ENCODE measurements around the gene RNF2.

Gene RNF2

DNA sequence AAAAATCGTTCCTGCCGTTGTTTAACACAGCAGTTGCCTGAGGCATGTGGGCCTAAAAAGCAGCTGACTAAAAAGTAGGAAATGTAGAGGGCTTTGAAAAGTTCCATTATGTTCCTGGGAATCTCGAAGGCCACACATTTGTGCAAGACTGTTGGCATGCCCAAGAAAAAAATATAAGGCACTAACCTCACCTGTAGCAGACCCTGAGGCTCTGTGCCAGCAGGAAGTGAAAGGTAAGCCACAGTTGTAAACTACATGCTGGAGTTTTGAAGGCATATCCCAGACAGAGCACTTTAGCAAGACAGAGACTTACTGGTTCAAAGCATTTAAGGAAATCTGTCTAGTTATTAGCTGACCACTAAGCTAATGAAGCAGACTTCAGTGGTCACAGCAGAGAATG is 58.7 kb downstream of the RNF2 start:
- DNase-seq = no peak

DNA sequence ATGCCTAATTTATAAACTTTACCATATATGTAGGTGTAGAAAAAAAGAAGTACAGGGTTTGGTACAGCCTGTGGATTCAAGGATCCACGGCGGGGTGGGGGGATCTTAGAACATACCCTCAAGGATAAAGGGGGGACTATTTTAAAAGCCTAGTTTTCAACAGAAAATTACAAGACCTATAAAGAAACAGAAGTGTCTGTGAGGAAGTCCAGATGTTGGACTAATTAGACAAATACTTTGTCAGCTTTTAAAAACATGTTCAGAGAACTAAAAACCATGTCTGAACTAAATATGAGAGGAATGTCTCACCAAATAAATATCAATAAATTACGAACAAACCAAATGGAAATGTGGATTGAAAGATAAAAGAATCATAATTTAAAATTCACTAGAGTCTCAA is 59.8 kb downstream of the RNF2 start:
- no peak for DNase-seq

DNA sequence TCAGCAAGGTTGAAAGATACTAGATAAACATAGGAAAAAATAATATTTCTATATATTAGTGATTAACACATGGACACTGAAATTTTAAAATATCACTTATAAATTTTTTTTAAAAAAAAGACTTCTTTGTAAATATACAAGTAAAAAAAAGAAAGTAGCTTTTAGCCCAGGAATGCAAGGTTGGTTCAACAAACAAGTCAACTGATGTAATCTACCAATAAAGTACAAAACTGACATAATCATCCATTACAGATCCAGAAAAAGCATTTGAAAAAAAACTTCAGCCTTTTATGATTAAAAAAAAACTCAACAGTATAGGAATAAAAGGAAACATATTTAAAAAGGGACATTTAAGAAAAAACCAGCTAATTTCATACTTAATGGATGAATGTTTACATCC is 63.0 kb downstream of the RNF2 start:
- no peak for DNase-seq

DNA sequence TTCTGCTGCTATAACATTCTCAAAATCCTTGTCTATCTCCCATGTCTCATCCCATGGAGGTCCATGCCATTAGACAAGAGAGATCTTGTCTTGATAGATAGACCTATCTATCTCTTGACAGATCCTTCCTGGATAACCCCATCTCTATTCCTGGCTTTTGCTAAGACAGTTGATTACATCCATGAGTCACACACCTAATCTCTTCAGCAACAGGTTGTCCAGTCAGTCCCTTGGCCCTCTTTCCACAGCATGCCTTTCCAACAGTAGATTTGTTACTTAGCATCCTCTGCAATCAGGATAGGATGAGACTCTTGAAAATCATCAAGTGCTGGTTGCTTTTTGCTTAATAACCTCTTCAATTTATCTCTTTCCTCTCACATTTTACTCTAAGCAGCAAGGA is 64.8 kb downstream of the RNF2 start:
- no peak for DNase-seq

DNA sequence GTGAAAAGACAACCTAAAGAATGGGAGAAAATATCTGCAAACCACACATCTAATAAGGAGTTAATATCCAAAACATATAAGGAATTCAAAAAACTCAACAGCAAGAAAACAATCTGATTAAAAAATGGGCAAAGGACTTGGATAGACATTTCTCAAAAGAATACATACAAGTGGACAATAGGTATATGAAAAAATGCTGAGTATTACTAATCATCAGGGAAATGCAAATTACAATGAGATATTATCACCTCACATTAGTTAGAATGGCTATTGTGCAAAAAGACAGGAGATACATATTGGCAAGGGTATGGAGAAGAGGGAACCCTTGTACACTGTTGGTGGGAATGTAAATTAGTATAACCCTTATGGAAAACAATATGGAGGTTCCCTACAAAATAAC is 66.5 kb downstream of the RNF2 start:
- DNase-seq = no peak

DNA sequence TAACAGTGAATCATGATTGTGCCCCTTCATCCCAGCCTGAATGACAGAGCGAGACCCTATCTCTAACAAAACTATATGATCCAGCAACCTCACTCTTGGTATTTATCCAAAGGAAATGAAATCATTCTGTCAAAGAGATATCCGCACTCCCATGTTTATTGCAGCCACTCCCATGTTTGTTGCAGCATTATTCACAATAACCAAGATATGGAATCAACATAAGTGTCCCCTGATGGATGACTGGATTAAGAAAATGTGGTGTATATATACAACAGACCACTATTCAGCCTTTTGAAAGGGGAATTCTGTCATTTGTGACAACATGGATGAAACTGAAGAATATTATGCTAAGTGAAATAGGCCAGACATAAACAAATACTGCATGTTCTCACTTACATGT is 67.0 kb downstream of the RNF2 start:
- DNase-seq = no peak

DNA sequence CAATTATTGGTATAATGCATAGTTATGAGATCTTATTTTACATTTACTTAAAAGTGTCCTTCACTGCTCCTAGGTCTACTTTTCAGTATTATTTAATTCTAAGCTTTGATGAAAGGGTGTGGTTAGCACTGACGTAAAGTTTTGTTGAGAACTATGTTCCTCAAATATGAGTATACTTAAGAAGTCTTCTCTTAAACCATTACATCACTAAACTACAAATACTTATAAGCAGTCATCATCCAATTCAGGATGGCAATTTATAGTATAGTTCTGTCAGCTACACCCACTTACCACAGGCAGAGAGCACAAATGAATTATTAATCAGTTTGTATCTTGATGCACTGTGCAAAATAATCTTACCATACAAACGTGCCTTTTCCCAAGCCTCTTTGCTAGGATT is 84.3 kb downstream of the RNF2 start:
- DNase-seq = no peak

DNA sequence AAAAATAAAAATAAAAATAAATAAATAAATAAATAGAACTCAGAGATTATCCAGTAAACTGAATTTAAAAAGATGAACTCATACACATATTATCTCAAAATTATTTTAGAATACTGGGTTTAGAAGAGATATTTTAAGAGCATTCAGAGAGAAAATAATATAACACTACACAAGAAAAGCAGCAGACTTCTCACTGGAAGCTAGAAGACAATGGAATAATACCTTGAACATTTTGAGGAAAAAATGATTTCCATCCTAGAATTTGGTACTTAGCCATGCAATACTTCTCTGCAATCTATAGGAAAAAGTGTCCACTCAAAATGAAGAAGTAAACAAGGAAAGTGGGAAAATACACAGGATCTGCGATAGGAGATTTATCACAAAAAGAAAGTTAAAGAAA is 87.2 kb downstream of the RNF2 start:
- DNase-seq = no peak

DNA sequence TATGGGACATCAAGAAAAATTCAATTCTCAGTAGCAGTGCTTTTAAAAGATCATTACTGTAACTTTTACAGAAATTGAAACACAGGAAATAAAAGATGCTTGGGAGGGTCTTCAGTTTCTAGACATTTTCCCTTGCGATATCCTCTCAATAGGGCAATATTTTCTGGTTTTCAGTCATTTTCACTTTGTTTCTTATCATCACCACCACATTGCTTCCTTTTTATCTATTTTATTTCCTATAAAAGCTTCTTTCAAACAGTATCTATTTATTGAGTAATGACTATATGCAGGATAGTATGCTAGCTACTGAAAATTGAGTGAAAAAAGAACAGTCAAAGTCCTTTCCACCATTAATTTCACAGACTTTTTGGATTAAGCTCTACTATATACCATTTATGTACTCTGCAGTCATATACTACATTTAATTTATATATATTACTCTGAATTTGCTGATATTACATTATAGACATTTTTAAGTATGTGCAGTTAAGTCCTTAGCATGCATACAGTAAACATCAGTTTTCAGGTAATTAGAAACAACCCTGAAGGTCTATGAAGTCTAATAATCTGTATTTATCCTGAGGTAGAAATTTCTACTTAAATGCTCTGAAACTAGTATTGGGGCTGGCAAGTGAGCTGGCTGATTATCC is 92.7 kb downstream of the RNF2 start:
- DNase-seq = no peak

DNA sequence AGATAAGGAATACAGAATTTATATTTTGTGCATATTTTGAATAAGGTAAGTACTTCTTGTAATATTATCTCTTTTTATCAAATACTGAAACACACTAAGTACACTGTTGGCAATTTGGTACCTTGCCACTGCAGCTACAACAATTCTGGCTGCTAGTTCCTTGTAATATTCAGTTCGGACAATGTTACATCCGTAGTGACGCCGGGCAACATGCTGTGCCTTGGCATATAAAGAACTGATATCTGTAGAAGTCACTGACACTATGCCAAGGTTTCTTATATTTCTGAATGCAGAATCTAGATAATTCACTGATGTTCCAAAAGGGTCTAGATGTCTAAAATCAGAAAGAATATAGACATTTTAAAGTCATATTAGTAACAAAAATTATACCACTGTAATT is 93.9 kb downstream of the RNF2 start:
- DNase-seq = no peak

DNA sequence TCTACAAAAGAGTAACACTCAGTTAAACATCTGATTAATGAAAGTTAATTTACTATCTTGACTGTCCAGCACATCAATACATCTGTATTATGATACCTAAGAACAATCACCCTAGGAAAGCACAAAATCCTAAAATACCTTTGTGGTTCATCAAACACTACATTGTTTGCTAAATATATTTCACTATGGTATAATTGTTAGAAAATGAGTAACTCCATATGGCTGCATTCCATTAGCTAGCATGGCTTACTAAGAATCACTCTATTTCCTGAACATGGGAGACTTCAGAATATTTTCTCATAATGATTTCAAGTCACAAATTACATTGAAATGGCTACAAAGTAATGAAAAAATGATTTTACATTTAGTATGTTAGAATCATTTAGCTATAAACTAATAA is 98.9 kb downstream of the RNF2 start:
- no peak for DNase-seq

DNA sequence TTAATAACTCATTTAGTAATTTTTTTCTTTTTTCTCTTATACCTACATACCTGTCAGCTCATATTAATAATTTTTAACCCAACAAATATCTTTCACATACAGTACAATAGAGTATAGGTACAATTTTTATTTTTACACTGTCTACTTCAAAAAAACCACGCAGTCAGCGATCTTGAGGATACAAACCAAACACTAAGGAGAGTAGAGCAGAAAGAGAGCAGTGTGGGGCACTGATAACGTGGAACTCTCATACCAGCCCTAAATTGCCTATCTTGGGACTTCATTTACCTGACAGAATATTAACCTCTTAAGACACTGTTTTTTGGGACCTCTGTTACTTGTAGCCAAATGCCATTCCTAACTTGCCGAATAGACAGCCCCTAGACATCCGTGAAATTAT is 105.9 kb downstream of the RNF2 start:
- no peak for DNase-seq
